GM19240 (cell line): ENCODE data around the gene CLASP2.
"Not testable (repeated sequence)": the region's sequence is repeated elsewhere in the genome, so short reads cannot be mapped to it uniquely, and the experiment has no call there.

Source experiments
- DNase-seq: peaks from one replicate; pipeline ENCODE4 v3.0.0; 2011; ENCODE audit warnings: low spot score; ENCODE audit not compliant: insufficient read length

Gene CLASP2

DNA sequence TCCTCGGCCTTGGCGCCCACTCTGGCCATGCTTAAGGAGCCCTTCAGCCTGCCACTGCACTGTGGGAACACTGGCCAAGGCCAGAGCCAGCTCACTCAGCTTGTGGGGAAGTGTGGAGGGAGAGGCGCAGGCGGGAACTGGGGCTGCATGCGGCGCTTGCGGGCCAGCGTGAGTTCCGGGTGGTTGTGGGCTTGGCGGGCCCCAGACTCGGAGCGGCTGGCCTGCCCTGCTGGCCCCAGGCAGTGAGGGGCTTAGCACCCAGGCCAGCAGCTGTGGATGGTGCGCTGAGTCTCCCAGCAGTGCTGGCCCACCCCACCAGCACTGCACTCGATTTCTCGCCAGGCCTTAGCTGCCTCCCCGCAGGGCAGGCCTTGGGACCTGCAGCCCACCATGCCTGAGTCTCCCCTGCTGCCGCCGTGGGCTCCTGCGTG lies 264.7 kb downstream of the CLASP2 start:
- DNase-seq, result no peak

DNA sequence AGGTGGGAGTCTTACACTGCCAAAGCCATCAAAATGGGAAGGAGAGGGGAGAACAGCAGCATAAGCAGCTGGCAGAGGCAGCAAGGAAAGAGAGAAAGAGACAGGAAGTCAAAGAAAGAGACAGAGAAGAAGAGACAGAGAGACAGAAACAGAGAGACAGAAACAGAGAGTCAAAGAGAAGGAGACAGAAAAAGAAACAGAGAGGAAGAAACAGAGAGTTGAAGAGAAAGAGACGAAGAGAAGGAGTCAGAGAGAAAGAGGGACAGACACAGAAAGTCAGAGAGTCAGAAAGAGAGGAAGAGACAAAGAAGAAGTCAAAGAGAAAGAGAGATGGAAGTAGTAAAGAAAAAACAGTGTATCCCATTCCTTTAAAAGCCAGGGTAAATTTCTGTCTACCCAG lies 266.1 kb downstream of the CLASP2 start:
- DNase-seq, result not testable (repeated sequence)

DNA sequence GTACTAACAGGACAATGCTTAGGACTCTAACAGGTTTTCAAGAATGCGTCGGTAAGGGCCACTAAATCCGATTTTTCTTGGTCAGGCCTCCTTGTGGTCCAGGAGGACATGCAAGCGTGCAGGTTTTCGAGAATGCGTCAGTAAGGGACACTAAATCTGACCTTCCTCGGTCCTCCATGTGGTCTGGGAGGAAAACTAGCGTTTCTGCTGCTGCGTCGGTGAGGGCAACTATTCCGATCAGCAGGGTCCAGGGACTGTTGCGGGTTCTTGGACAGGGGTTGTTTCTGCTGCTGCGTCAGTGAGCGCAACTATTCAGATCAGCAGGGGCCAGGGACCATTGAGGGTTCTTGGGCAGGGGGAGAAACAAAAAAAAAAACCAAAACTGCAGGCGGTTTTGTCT lies 270.1 kb downstream of the CLASP2 start:
- no peak for DNase-seq

DNA sequence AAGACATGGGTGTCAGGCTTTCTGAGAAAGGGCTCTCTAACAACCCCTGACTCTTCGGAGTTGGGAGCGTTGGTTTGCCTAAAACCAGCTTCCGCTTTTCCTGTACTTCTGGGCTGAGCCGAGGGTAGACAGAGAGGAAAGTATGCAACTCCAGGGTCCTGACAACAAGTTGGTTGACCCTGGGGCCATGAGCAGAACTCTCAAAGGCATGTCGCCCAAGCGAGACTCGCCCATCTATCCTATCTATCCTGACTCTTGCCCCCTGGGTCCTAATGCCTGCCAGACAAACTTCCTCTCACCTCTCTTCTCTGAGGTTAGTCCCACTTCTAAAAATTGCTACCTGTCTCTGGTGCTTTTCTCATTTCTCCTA lies 270.8 kb downstream of the CLASP2 start:
- DNase-seq, result not testable (repeated sequence)
